HepG2 (cell line): ENCODE results near the gene MBD3L5. TPM values are rescaled to one million over a fixed set of nuclear protein-coding genes. Genes with fewer than 3 reads are reported as not detected.
A peak's percentile ranks its signal among the peaks of the same experiment; 100 is the strongest.

Experiments used
- ELF3 ChIP-seq: IDR thresholded peaks from 2 replicates; pipeline ENCODE4 v1.6.1; 2016; ENCODE audit warnings: missing genetic modification reagents, missing compliant biosample characterization
- GFI1 ChIP-seq: sonication (generic); formaldehyde crosslinking; IDR thresholded peaks from 2 replicates; pipeline ENCODE4 v1.5.0; 2020; ENCODE audit warnings: missing genetic modification reagents, mild to moderate bottlenecking, borderline replicate concordance
- GTF2F1 ChIP-seq: fragments of 150-350 bp; IDR thresholded peaks from 2 replicates; pipeline ENCODE4 v1.6.1; 2014; ENCODE audit warnings: low read length
- HNRNPK ChIP-seq: fragments of 200-400 bp; formaldehyde crosslinking; IDR thresholded peaks from 2 replicates; pipeline ENCODE4 v1.6.1; 2018; ENCODE audit warnings: low read length, low read depth, moderate library complexity, mild to moderate bottlenecking; ENCODE audit not compliant: poor library complexity, severe bottlenecking
- ISX ChIP-seq: sonication (generic); formaldehyde crosslinking; conservative IDR thresholded peaks from 2 replicates; pipeline ENCODE4 v1.5.0; 2020; ENCODE audit warnings: missing genetic modification reagents
- KLF9 ChIP-seq: IDR thresholded peaks from 2 replicates; pipeline ENCODE4 v1.6.1; 2016; ENCODE audit warnings: low read depth
- NCOA1 ChIP-seq: sonication (generic); formaldehyde crosslinking; IDR thresholded peaks from 2 replicates; pipeline ENCODE4 v1.9.0; 2021; ENCODE audit warnings: missing genetic modification reagents
- PHF20 ChIP-seq: sonication (generic); formaldehyde crosslinking; IDR thresholded peaks from 2 replicates; pipeline ENCODE4 v1.5.0; 2020; ENCODE audit warnings: mild to moderate bottlenecking, missing genetic modification reagents
- REXO4 ChIP-seq: sonication (generic); formaldehyde crosslinking; IDR thresholded peaks from 2 replicates; pipeline ENCODE4 v1.8.0; 2022; ENCODE audit warnings: missing genetic modification reagents, mild to moderate bottlenecking, borderline replicate concordance
- RFX1 ChIP-seq: fragments of 450-650 bp; IDR thresholded peaks from 2 replicates; pipeline ENCODE4 v1.6.1; 2017
- TRIM22 ChIP-seq: fragments of 450-650 bp; IDR thresholded peaks from 2 replicates; pipeline ENCODE4 v1.6.1; 2017
- YEATS2 ChIP-seq: sonication (generic); formaldehyde crosslinking; IDR thresholded peaks from 2 replicates; pipeline ENCODE4 v1.4.0; 2020; ENCODE audit warnings: missing genetic modification reagents, borderline replicate concordance
- ZNF264 ChIP-seq: sonication (generic); formaldehyde crosslinking; IDR thresholded peaks from 2 replicates; pipeline ENCODE4 v1.4.0; 2020; ENCODE audit warnings: missing genetic modification reagents
- ZNF569 ChIP-seq: sonication (generic); formaldehyde crosslinking; IDR thresholded peaks from 2 replicates; pipeline ENCODE4 v1.5.0; 2020; ENCODE audit warnings: mild to moderate bottlenecking, missing genetic modification reagents, moderate library complexity, borderline replicate concordance
- ZNF891 ChIP-seq: sonication (generic); formaldehyde crosslinking; IDR thresholded peaks from 2 replicates; pipeline ENCODE4 v1.5.0; 2020; ENCODE audit warnings: mild to moderate bottlenecking, missing genetic modification reagents
- ZXDC ChIP-seq: sonication (generic); formaldehyde crosslinking; IDR thresholded peaks from 2 replicates; pipeline ENCODE4 v1.5.0; 2020; ENCODE audit warnings: mild to moderate bottlenecking, missing genetic modification reagents
- polyA plus RNA-seq, 8 experiments: library from polyadenylated mRNA; depleted of rRNA in 3 of 8; stranded (reverse) in 7 of 8; unstranded in 1 of 8; fragments of >200 nt; fragmentation: Illumina TruSeq in 4 of 8; extraction: Trizol in 4 of 8; gene quantifications; 2 replicates each; pipeline versions ENCODE4 v1.2.1 to v1.2.3, GENCODE V29; 2011 to 2016; ENCODE audit warnings: low read depth in 4 of 8, missing spikeins in 1 of 8, mixed read lengths in 1 of 8; ENCODE audit not compliant: insufficient read depth in 1 of 8
- total RNA-seq, 5 experiments: library from RNA; depleted of rRNA; stranded (reverse); fragments of >200 nt; fragmentation: Illumina TruSeq; extraction: Trizol; gene quantifications; 2 replicates each; pipeline ENCODE4 v1.2.3, GENCODE V29; 2016; ENCODE audit warnings: low read depth in 1 of 5
- TF ChIP-seq, protein P1 (sequence below): sonication (generic); formaldehyde crosslinking; IDR thresholded peaks from 2 replicates; pipeline ENCODE4 v1.4.0; 2020; ENCODE audit warnings: mild to moderate bottlenecking, missing genetic modification reagents, borderline replicate concordance
- TF ChIP-seq, protein P2 (sequence below): sonication (generic); formaldehyde crosslinking; IDR thresholded peaks from 2 replicates; pipeline ENCODE4 v1.4.0; 2020; ENCODE audit warnings: missing genetic modification reagents, borderline replicate concordance

The MBD3L5 gene
- total and polyA plus RNA-seq, 2 of the 13 experiments (the other 11 are each of a cell fraction or from before 2014, with no cell fraction given) = not detected

DNA sequence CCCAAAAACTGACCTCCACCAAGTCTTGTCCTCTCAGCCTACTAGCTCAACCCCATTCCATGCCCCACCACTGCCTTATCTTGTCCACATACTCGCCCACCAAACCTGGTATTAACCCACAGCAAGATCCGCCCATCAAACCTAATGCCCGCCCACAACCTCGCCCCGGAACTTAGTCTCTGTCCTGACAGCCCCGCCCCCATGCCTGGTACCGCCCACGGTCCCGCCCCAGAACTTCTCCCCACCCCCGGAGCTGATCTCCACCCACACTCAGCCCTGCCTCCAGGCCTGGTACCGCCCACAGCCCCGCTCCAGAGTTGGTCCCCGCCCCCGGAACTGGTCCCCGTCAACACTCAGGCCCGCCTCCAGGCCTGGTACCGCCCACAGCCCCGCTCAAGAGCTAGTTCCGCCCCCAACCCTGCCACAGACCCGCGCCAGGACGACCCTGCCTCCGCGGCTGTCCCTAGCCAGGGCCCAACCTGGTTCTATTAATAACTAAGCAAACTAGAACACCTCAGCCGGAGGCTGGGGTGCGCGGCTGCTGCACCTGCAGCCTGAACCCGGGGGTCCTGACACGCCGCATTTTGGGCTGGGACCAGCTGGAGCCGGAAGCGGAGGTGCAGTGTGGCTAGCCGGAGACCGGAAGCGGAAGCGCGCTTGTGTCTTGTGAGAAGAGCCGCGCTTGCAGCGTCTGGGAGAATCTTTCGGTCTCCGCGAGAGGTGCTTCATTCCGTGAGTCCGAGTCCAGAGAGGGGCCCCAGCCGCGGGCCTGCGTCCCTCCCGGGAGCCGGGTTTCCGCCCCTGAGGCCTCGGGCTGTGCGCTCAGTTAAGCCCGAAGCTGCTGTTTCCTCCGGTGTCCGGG, 38.9 kb downstream of the MBD3L5 start, which contains the start of gene ZNF557 (continued):
- TF ChIP-seq, protein P1, sequence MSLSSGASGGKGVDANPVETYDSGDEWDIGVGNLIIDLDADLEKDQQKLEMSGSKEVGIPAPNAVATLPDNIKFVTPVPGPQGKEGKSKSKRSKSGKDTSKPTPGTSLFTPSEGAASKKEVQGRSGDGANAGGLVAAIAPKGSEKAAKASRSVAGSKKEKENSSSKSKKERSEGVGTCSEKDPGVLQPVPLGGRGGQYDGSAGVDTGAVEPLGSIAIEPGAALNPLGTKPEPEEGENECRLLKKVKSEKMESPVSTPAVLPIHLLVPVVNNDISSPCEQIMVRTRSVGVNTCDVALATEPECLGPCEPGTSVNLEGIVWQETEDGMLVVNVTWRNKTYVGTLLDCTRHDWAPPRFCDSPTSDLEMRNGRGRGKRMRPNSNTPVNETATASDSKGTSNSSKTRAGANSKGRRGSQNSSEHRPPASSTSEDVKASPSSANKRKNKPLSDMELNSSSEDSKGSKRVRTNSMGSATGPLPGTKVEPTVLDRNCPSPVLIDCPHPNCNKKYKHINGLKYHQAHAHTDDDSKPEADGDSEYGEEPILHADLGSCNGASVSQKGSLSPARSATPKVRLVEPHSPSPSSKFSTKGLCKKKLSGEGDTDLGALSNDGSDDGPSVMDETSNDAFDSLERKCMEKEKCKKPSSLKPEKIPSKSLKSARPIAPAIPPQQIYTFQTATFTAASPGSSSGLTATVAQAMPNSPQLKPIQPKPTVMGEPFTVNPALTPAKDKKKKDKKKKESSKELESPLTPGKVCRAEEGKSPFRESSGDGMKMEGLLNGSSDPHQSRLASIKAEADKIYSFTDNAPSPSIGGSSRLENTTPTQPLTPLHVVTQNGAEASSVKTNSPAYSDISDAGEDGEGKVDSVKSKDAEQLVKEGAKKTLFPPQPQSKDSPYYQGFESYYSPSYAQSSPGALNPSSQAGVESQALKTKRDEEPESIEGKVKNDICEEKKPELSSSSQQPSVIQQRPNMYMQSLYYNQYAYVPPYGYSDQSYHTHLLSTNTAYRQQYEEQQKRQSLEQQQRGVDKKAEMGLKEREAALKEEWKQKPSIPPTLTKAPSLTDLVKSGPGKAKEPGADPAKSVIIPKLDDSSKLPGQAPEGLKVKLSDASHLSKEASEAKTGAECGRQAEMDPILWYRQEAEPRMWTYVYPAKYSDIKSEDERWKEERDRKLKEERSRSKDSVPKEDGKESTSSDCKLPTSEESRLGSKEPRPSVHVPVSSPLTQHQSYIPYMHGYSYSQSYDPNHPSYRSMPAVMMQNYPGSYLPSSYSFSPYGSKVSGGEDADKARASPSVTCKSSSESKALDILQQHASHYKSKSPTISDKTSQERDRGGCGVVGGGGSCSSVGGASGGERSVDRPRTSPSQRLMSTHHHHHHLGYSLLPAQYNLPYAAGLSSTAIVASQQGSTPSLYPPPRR (CRISPR knock-in tag) = no peak
- TF ChIP-seq ZXDC (CRISPR knock-in tag) (no peak), RFX1 (no peak), GTF2F1 (no peak), TRIM22 (no peak), PHF20 (CRISPR knock-in tag) (peak; percentile 95), GFI1 (CRISPR knock-in tag) (no peak), REXO4 (no peak), YEATS2 (CRISPR knock-in tag) (peak; percentile 50; the same call in 1 of the 2 replicates), ELF3 (CRISPR knock-in tag) (no peak; the same call in 1 of the 2 replicates), ZNF569 (CRISPR knock-in tag) (no peak), NCOA1 (CRISPR knock-in tag) (no peak), ZNF891 (CRISPR knock-in tag) (no peak; the same call in 1 of the 2 replicates), ZNF264 (0 out of 2 replicates have a peak, but pooled peaks have one; percentile 27), KLF9 (no peak), HNRNPK (peak; percentile 68), ISX (CRISPR knock-in tag) (0 out of 2 replicates have a peak, but pooled peaks have one; percentile 41)
- TF ChIP-seq, protein P2, sequence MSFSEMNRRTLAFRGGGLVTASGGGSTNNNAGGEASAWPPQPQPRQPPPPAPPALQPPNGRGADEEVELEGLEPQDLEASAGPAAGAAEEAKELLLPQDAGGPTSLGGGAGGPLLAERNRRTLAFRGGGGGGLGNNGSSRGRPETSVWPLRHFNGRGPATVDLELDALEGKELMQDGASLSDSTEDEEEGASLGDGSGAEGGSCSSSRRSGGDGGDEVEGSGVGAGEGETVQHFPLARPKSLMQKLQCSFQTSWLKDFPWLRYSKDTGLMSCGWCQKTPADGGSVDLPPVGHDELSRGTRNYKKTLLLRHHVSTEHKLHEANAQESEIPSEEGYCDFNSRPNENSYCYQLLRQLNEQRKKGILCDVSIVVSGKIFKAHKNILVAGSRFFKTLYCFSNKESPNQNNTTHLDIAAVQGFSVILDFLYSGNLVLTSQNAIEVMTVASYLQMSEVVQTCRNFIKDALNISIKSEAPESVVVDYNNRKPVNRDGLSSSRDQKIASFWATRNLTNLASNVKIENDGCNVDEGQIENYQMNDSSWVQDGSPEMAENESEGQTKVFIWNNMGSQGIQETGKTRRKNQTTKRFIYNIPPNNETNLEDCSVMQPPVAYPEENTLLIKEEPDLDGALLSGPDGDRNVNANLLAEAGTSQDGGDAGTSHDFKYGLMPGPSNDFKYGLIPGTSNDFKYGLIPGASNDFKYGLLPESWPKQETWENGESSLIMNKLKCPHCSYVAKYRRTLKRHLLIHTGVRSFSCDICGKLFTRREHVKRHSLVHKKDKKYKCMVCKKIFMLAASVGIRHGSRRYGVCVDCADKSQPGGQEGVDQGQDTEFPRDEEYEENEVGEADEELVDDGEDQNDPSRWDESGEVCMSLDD (CRISPR knock-in tag) = no peak
